Measurements from ENCODE around the gene ZNRF2.

ZNRF2 gene

DNA sequence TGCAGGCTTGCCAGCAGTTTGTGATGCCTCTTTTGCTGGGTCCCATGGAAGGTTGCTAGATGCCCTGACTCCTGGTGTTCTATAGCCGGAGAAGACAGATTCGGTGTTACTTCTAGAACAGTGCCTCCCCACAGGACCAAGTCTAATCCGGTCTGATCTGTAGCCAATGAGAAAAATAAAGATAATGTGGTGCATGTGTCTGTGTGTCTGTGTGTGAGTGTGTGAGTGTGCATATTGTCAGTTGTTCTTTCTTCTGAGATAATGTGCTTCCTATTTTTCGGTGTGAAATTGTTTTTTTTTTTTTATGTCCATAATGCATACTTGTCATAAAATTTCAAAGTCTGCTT, 29.7 kb upstream of the ZNRF2 start:
- no peak for DNase-seq (ENCODE audit: low read depth)
- no peak for TF ChIP-seq MYC (IDR thresholded peaks at IDR 0.05; ENCODE audit: low read depth, low read length)
- TF ChIP-seq, protein P1, sequence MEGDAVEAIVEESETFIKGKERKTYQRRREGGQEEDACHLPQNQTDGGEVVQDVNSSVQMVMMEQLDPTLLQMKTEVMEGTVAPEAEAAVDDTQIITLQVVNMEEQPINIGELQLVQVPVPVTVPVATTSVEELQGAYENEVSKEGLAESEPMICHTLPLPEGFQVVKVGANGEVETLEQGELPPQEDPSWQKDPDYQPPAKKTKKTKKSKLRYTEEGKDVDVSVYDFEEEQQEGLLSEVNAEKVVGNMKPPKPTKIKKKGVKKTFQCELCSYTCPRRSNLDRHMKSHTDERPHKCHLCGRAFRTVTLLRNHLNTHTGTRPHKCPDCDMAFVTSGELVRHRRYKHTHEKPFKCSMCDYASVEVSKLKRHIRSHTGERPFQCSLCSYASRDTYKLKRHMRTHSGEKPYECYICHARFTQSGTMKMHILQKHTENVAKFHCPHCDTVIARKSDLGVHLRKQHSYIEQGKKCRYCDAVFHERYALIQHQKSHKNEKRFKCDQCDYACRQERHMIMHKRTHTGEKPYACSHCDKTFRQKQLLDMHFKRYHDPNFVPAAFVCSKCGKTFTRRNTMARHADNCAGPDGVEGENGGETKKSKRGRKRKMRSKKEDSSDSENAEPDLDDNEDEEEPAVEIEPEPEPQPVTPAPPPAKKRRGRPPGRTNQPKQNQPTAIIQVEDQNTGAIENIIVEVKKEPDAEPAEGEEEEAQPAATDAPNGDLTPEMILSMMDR (IDR thresholded peaks at IDR 0.05; ENCODE audit: low read depth, low read length): no peak

DNA sequence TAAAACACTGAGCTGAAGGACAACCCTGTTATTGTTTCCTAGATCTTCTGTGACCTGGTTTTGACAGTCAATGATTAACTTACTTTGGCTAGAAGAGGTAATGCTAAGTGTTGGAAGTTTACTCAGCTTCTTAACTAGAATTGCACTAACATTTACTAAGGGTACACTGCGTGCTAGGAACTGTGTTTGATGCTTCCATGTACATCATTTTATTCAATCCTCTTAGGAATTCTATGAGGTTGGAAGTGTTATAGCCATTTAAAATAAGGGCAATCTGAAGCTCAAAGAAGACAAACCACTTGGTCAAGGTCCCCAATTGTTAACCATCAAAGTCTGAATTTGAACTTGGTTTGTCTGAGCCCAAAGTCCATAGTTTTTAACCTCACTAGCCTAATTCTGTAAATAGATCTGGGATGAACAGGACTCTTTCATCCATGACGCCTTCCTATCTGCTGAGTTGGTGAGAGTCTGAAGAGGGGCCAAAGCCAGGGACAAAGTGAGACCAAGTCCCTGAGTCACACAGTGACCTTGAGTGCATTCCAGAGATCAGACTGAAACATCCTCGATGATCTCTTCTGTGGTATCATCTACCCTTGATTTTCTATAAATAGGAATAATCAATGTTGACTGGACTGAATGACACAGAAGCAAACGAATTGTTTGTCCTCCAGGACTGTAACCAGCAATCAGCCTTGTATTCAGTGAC, 29.2 kb upstream of the ZNRF2 start:
- DNase-seq (ENCODE audit: low read depth): no peak
- TF ChIP-seq, protein P1 (IDR thresholded peaks at IDR 0.05; ENCODE audit: low read depth, low read length): no peak
- TF ChIP-seq, protein P2, sequence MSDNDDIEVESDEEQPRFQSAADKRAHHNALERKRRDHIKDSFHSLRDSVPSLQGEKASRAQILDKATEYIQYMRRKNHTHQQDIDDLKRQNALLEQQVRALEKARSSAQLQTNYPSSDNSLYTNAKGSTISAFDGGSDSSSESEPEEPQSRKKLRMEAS (IDR thresholded peaks at IDR 0.05; ENCODE audit: low read depth, low read length): no peak
- no peak for TF ChIP-seq POLR2A (IDR thresholded peaks at IDR 0.05; ENCODE audit: extremely low read depth, insufficient read length)
- no peak for TF ChIP-seq MYC (IDR thresholded peaks at IDR 0.05; ENCODE audit: low read depth, low read length)
- H3K4me3 ChIP-seq (ENCODE audit: low read depth, low read length): no peak overlapping the region

More for the DNA sequence above, 29.7 kb upstream of the ZNRF2 start:
- no peak overlapping the region for H3K4me3 ChIP-seq (ENCODE audit: low read depth, low read length)

DNA sequence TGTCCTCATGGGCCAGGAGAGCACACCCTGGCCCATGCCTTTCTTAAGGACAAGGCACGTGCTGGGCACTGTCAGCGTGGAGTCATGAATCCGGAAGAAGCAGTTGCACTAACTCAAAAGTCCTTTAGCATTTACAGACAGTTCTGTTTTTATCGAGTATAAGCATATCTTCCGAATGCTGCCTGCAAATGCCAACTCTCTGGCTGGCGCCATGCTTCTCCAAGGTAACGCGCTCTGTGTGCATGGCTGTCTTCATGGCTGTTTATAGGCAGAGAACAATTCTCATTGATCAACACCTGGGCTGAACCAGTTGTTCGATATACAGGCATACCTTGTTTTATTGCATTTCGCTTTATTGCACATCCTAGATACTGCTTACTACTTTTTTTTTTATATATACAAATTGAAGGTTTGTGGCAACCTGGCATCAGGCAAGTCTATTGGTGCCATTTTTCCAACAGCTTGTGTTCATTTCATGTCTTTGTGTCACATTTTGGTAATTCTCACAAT, 28.0 kb upstream of the ZNRF2 start:
- no peak overlapping the region for H3K4me3 ChIP-seq (ENCODE audit: low read depth, low read length)
- TF ChIP-seq, protein P1 (IDR thresholded peaks at IDR 0.05; ENCODE audit: low read depth, low read length): no peak
- TF ChIP-seq, protein P2 (IDR thresholded peaks at IDR 0.05; ENCODE audit: low read depth, low read length): no peak
- TF ChIP-seq MYC (IDR thresholded peaks at IDR 0.05; ENCODE audit: low read depth, low read length) (no peak), POLR2A (IDR thresholded peaks at IDR 0.05; ENCODE audit: extremely low read depth, insufficient read length) (no peak)
- no peak for DNase-seq (ENCODE audit: low read depth)

DNA sequence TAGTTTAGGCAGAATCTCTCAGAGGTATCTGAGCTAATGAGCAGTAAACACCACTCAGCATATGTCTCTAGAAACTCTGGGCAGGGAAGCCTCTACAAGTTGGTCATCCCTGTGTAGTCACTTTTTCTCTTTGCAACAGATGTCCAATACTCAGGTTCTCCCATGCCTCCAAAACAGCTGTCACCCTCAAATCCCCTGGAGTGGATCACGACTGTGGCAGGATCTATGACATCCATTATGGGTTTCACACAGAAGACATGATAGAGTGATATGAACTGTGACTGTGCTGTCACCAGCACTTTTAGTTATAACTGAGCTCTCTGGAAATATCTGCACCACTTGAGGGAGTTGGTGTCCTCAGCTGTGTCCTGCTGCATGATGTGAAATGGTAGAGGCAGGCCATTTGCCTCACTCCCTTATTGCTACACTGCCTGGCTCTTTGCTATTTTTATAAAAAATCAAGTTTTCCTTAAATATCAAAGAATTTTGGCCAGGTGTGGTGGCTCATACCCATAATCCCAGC, 24.1 kb upstream of the ZNRF2 start:
- TF ChIP-seq MYC (IDR thresholded peaks at IDR 0.05; ENCODE audit: low read depth, low read length): no peak
- TF ChIP-seq, protein P2 (IDR thresholded peaks at IDR 0.05; ENCODE audit: low read depth, low read length): no peak
- no peak for TF ChIP-seq POLR2A (IDR thresholded peaks at IDR 0.05; ENCODE audit: extremely low read depth, insufficient read length)
- TF ChIP-seq, protein P1 (IDR thresholded peaks at IDR 0.05; ENCODE audit: low read depth, low read length): no peak
- DNase-seq (ENCODE audit: low read depth): no peak
- H3K4me3 ChIP-seq (ENCODE audit: low read depth, low read length): no peak overlapping the region

DNA sequence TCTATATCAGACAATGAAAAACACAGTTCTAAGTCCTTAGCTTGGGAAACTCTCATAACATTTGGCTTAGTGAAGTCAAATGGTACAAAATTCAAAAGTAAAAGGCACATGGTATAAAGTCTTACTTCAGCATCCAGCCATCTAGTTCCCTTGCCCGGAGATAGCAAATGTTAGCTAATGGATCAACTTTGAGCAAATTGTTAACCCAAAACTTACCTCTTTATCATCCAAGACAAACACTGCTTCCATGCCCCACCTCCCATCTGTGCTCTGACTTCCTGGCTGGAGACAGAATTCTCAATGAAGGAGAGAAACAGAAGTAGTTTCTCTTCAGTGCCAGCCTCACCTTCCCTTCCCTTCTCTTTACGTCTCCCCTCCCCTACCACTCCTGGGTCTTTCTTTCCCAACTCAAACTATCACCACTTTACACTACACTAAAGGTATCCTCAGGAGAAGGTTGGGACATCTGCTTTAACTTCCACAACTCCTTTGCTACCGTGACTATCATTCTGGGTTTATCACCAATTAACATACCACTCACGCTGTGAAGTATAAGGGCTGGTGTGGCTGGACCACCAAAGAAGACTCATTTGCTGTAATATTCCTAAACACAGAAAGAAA, 21.2 kb upstream of the ZNRF2 start:
- TF ChIP-seq, protein P2 (IDR thresholded peaks at IDR 0.05; ENCODE audit: low read depth, low read length): no peak
- TF ChIP-seq MYC (IDR thresholded peaks at IDR 0.05; ENCODE audit: low read depth, low read length): no peak
- TF ChIP-seq POLR2A (IDR thresholded peaks at IDR 0.05; ENCODE audit: extremely low read depth, insufficient read length): no peak
- TF ChIP-seq, protein P1 (IDR thresholded peaks at IDR 0.05; ENCODE audit: low read depth, low read length): no peak

More for the DNA sequence above, 21.2 kb upstream of the ZNRF2 start:
- H3K4me3 ChIP-seq (ENCODE audit: low read depth, low read length): no peak overlapping the region
- no peak for DNase-seq (ENCODE audit: low read depth)
